ENCODE results near the gene SERP1. TPM values are rescaled to one million over a fixed set of nuclear protein-coding genes. Genes with fewer than 3 reads are reported as not detected.

SERP1 gene
- total and polyA plus RNA-seq, 2 donors (not counting 3 experiments of a cell fraction or from before 2014, with no cell fraction given) = 81.7 to 103 TPM

DNA sequence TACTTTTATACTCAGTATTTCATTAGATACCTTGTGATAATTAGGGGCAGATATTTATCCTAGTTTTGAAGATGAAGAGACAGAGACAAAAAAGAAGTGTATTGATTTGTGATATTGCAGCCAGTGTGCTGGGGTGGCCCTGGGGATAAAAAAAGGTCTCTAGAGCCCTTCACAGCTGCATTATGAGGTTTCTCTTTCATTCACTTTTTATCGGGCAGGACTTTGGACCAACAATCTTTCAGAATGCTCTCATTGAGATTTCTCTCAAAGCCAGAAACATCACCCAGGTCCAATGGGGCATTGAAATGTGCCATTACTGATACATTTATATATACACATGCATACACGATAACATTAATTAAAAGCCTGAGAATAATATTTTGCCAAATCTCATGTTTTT lies 36.3 kb upstream of the SERP1 start:
- Histone ChIP-seq H3K4me1 (ENCODE audit: control insufficient read depth, extremely low read depth, insufficient read depth, low read length) (no peaks in the 10 kb centered on the region), H3K9me1 (replicated peaks; ENCODE audit: control insufficient read depth, extremely low read depth, insufficient read depth, low read length) (no peaks in the 10 kb centered on the region), H3K4me2 (ENCODE audit: insufficient read depth, low read length) (no peak overlapping the region), H3K4me3 (replicated peaks in 1 of 3; ENCODE audit: insufficient read depth in 1 of 3, low read depth in 1 of 3, low read length in 3 of 3) (no peak overlapping the region), H3K9me3 (replicated peaks; ENCODE audit: control insufficient read depth, insufficient read depth, low read length) (no peaks in the 10 kb centered on the region), H3K36me3 (ENCODE audit: control insufficient read depth in 2 of 2, extremely low read depth in 1 of 2, insufficient read depth in 2 of 2, low read length in 2 of 2) (peaks cover 2 to 20% of the 10 kb centered on the region in 2 experiments), H3K79me2 (ENCODE audit: control insufficient read depth, insufficient read depth, low read length) (no peaks in the 10 kb centered on the region), H3K9ac (replicated peaks; ENCODE audit: extremely low read depth, insufficient read depth, low read length) (no peak overlapping the region), H3K27ac (ENCODE audit: insufficient read depth, low read depth, low read length) (no peak overlapping the region), H2AFZ (ENCODE audit: low read depth, low read length) (no peak overlapping the region), H4K20me1 (replicated peaks; ENCODE audit: control insufficient read depth, extremely low read depth, insufficient read depth, low read length) (no peaks in the 10 kb centered on the region), H3K27me3 (ENCODE audit: control insufficient read depth in 2 of 2, insufficient read depth in 2 of 2, low read length in 2 of 2) (no peaks in the 10 kb centered on the region)
- CTCF ChIA-PET = no interaction called here
- no peak for DNase-seq (ENCODE audit: low read depth, low spot score)
- intact Hi-C loops (cut with micrococcal nuclease) (no loop called here), dilution Hi-C loops (cut with MboI; ENCODE audit: extremely low pct_ligation_motif_present, low sequenced_read_pairs) (no loop called here)
- no peak for FAIRE-seq
- POLR2A ChIA-PET = no interaction called here
- no TSS peak for BruUV-seq (replicated peaks)
- TF ChIP-seq JUN (IDR thresholded peaks at IDR 0.05; ENCODE audit: borderline replicate concordance, insufficient read depth, insufficient read length, low read depth) = no peak

DNA sequence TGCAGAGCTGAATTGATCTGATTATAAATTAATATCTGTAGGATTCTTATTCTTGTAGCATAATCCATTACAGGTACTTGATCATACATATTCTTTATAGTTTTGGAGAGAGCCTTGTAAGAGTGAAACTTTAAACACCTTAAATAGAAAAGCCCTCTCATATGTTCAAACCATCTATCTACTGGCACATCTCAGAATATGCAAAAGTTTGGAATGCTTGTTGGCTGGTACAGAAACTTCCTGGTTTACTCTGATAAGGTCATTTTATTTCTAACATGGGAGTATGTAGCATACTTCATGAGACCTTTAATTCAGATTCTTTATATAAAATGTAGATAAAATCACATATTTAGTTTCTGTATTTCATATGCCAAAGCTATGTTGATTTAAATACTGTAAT lies 34.9 kb upstream of the SERP1 start:
- no peak for DNase-seq (ENCODE audit: low read depth, low spot score)
- dilution Hi-C loops (cut with MboI; ENCODE audit: extremely low pct_ligation_motif_present, low sequenced_read_pairs) = no loop called here
- H3K36me3 ChIP-seq (ENCODE audit: control insufficient read depth in 2 of 2, extremely low read depth in 1 of 2, insufficient read depth in 2 of 2, low read length in 2 of 2) = peaks cover 2 to 24% of the 10 kb centered on the region in 2 experiments
- no peak overlapping the region for H3K9ac ChIP-seq (replicated peaks; ENCODE audit: extremely low read depth, insufficient read depth, low read length)
- H3K4me2 ChIP-seq (ENCODE audit: insufficient read depth, low read length) = no peak overlapping the region
- intact Hi-C loops (cut with micrococcal nuclease) = no loop called here
- no peak overlapping the region for H3K4me3 ChIP-seq (replicated peaks in 1 of 3; ENCODE audit: insufficient read depth in 1 of 3, low read depth in 1 of 3, low read length in 3 of 3)
- TF ChIP-seq POLR2A (IDR thresholded peaks at IDR 0.05; ENCODE audit: low read depth, low read length) (no peak), EZH2 (IDR thresholded peaks at IDR 0.05; ENCODE audit: borderline replicate concordance, low read depth, low read length, severe bottlenecking) (no peak), FOS (IDR thresholded peaks at IDR 0.05; ENCODE audit: borderline replicate concordance, insufficient read depth, low read length) (no peak), GATA2 (IDR thresholded peaks at IDR 0.05; ENCODE audit: insufficient read depth, insufficient read length, low read depth, low read length) (no peak), POLR2AphosphoS5 (IDR thresholded peaks at IDR 0.05; ENCODE audit: insufficient read depth, low read depth, low read length) (no peak), JUN (IDR thresholded peaks at IDR 0.05; ENCODE audit: borderline replicate concordance, insufficient read depth, insufficient read length, low read depth) (no peak)
- TF ChIP-seq, protein P1, sequence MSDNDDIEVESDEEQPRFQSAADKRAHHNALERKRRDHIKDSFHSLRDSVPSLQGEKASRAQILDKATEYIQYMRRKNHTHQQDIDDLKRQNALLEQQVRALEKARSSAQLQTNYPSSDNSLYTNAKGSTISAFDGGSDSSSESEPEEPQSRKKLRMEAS (IDR thresholded peaks at IDR 0.05; ENCODE audit: insufficient read depth, insufficient read length) = no peak
- no peaks in the 10 kb centered on the region for H3K79me2 ChIP-seq (ENCODE audit: control insufficient read depth, insufficient read depth, low read length)
- no peak overlapping the region for H3K27ac ChIP-seq (ENCODE audit: insufficient read depth, low read depth, low read length)
- CTCF ChIA-PET = no interaction called here
- H3K4me1 ChIP-seq (ENCODE audit: control insufficient read depth, extremely low read depth, insufficient read depth, low read length) = no peaks in the 10 kb centered on the region
- H3K27me3 ChIP-seq (ENCODE audit: control insufficient read depth in 2 of 2, insufficient read depth in 2 of 2, low read length in 2 of 2) = no peaks in the 10 kb centered on the region
- POLR2A ChIA-PET = no interaction called here
- no peaks in the 10 kb centered on the region for H3K9me1 ChIP-seq (replicated peaks; ENCODE audit: control insufficient read depth, extremely low read depth, insufficient read depth, low read length)
- no peaks in the 10 kb centered on the region for H4K20me1 ChIP-seq (replicated peaks; ENCODE audit: control insufficient read depth, extremely low read depth, insufficient read depth, low read length)
- H2AFZ ChIP-seq (ENCODE audit: low read depth, low read length) = no peak overlapping the region
- BruUV-seq (replicated peaks) = no TSS peak
- no peak for FAIRE-seq
- H3K9me3 ChIP-seq (replicated peaks; ENCODE audit: control insufficient read depth, insufficient read depth, low read length) = no peaks in the 10 kb centered on the region
